GM21717 (cell line): ENCODE data around the gene ETV3.

Experiments used
- ATAC-seq: cut with Tn5 transposase; IDR thresholded peaks from one replicate; pipeline ENCODE4 v1.9.1; 2021; ENCODE audit warnings: mild to moderate bottlenecking, moderate library complexity; ENCODE audit not compliant: unreplicated experiment

The ETV3 gene

DNA sequence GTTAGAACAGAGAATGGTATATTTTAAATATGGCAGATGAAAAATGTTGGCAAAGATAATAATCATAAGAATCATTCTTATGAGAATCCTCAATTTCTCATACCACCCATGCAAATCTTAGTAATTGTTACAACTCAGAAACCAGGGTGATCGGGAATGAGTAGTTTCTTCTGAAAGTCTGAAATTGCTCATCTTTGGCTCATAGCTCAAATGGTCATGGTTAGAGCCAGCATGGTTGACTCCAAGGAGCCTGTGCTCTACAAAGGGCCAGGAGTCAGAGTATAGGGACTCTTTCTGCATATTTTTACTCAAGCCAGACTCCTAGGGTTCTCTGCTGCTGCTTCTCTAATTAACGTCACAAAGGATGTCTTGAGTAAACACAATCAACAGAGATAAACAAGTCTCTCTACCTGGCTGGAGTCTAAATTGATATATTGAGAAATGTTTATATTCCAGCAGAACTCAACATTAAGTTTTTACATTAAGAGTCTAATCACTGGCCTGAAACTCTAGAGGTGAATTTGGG, 1.9 kb upstream of the ETV3 start:
- no peak for ATAC-seq

DNA sequence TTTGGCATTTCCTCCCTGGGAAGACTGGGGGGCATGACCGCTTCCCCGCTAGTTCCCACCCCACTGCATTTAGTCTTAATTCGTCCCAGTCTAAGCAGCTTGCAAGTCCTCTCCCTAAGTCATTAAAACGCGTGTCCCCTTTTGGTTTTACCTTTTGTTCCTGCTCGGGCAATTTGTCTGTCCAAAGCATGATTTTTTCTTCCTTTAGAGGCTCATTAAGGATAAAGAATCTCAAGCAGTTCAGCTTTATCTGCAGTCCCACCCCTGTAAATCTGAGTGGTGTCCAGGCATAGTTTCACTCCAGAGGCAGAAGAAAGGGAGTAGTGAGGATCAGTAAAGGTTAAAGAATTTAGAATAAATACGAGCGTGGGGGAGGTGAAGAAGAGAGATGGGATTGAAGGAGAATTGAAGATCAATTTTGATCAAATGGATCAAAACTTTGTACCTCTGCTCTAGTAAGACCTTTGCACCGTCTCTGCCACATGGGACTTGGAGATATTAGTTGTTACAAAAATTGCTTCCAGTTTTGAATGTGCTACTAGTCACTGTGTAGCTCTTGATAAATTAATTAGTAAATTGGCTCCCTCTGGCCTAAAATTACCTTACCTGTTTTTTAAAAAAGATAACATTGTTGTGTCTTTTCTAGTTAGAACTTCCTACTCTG, 989 bp upstream of the ETV3 start:
- ATAC-seq, result no peak

DNA sequence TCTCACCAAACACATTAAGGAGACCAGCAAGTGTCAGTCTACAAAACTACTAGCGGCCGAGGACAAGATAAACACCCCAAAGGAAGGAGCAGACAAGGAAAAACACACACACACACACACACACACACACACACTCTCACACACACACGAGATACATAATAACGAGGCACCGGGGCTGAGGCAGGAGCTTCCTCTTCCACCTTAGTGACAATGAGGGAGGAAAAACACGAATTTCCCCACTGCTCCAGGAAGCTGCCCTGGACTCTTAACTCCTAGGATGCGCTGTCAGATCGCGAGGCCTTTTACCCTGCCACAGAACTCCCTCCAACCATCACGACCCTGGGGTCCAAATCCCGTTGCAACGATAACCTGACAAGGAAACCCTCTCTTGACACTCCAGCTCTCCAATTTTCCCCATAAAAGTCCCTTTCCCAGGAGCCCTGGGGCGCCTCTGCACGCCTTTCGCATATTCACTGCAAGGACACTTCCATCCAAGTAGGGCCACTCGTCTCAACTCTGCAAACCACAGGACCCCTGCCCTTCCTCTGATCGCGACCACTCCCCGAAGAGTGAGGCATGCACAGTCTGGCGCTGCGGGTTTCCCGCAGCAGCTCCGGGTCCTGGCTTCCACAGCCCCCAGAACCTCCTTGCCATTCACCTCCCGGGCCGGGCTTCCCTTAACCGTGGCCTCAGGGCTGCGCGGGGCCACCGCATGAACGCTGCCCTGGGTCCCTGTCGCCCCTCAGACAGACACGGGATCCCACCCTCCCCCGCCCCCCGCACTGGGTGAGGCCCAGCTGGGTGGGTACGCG, 581 bp downstream of the ETV3 start:
- peak; percentile 6 for ATAC-seq

DNA sequence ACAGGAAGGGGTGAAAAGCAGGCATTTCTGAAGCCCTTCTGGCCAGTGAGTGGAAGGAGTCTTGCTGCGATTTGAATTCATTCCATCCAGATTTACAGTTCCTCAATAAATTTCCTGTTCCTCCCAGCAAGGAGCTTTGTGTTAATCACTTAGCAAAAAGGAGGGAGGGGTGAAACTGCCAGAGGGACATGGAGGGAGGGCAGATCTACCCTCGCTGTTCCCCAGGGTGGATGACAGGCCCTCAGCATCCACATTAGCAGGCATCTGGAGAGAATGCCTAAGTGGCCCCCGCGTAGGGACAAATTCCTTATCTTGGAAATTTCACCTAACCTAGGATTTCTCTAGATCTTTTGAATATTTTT, 1.2 kb downstream of the ETV3 start:
- ATAC-seq, result no peak

DNA sequence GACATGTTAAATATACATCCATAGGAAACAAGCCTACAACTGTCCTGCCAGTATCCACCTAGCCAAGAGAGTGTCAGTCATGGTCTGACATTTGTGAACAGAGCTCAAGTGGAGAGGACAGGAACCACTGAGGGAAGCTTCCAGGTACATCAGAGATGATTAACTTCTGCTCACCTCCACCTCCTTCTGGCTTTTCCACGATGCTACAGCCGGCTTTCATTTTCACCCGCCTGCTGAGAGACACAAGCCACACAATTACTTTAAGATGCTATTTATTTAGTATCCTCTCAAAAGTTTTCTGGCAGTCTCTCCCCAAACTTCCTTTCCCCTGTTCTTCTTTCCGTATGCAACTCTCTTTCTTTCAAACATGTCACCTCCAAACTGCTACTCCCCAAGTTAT, 2.1 kb downstream of the ETV3 start:
- no peak for ATAC-seq

DNA sequence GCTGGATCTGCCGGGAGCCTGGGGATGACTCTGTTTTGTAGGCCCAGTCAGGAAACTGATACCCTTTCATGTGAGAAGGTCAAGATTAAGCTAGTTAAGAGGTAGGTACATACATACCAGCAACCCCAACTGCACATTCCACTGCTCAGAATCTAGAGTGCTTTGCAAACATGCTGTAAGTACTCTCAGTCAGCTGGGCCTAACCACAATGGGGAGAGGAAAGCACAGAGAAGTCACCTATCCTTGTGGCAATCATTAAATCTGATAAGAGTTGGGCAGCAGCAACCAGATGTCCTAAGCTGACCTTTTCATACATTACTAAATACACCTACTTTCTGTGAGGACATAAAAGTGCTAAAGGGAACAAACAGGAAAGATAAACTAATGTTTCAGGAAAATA, 2.5 kb downstream of the ETV3 start:
- ATAC-seq, result no peak

DNA sequence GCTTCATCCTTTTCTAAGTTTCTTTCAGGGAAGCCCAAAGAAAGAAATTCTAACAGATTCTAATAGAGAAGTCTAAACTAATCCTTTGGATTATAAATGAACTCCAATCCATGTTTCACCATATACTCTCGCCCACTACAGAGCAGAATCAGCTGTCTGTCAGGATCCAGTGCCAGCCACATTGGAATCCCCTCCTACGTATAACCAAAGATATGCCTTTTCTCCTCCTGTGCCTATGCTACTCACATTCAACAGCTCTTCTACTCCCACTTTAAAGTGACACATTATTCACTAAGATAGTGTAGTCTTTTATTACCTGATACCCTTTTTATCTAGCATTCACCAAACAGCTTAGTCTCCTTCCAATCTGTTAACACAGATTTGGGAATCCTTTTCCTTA, 3.1 kb downstream of the ETV3 start:
- no peak for ATAC-seq

DNA sequence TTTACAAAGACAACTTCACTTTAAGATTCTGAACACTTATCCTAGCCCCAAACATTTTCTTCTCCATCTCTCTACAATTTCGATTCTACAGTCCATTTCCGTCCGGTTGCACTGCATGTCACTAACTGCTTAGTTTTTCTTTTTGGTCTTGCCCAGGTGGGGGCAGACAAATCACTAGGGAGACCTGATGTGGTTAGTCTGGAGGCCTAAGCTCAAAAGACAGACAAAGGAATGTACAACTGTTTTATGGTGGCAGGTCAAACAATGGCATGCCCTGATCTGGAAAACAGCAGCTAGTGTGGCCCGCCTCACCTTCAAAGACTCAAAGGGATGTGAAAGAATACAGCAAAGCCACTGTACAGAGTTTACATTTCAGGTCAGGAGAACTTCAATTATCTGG, 3.8 kb downstream of the ETV3 start:
- no peak for ATAC-seq

DNA sequence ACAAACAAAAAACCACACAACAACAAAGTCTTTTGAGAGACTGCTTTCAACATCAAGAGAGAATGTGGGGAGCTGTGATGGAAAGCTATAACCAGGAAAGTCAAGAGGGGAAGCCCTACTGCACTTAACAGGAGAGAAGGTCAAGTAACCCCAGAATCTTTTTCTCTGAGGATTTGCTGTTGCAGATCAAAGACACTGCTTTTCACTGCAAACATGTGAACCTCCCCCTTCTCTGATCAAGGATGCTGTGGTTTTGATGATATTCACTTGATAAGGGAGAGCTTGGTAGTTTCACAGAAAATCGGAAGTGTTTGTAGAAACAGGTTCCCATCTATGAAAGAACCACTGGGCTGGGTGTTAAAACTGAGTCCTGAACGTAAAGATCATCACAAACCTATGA, 4.8 kb downstream of the ETV3 start:
- no peak for ATAC-seq

DNA sequence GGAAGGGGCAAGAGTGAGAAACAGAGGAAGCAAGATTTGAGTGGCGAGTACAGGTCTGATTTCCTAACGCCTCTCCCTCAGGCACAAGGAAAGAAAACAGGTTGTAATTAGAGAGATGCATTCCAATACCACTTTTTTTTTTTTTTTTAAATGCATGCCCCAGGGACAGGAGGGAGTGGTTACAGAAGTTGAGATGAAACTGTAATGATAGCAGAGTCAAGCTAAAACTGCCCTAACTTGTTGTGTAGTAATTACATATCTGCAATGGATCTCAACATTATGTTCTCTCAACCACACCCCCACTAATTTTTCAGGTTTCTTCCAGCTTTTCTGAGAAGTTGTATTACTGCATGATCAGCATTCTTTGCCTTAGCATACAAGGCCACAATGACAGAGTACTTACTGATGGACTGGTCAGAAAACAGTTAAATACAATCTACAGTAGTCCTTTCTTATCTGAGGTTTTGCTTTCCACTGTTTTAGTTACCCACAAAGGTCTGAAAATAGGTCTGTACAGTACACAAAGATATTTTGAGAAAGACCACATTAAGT, 5.5 kb downstream of the ETV3 start:
- no peak for ATAC-seq

DNA sequence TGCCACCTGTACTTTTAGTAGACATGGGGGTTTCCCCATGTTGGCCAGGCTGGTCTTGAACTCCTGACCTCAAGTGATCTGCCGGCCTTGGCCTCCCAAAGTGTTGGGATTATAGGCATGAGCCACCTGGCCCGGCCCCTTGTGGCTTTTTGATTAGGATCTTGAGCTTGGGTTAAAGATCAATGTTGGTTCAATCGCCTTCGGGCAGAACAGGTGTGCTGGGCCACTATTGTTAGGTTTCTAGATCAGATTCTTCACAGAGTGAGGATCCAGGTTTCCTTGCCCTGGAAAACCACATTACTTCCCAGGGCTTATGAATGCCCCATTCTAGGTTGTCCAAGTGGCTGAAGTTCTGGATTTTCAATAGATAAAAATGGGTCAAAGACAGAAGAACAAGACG, 6.1 kb downstream of the ETV3 start:
- ATAC-seq, result no peak

DNA sequence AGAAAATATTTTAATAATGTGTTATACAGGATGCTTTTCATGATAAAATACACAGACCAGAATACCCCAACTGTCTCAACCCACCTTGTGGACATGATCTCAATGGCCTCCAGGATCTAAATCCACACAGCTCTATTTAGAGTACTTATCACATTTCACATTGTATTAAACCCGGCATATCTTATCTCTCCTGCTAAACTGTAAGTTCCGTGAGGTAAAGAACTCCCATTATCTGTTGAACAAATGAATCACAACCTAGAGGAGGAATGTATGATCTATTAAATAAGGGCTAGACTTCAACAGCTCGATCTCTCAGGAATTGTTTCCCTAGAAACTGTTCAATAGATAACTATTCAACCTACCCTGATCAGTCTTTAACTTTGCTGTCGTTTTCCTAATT, 6.9 kb downstream of the ETV3 start:
- ATAC-seq, result no peak

DNA sequence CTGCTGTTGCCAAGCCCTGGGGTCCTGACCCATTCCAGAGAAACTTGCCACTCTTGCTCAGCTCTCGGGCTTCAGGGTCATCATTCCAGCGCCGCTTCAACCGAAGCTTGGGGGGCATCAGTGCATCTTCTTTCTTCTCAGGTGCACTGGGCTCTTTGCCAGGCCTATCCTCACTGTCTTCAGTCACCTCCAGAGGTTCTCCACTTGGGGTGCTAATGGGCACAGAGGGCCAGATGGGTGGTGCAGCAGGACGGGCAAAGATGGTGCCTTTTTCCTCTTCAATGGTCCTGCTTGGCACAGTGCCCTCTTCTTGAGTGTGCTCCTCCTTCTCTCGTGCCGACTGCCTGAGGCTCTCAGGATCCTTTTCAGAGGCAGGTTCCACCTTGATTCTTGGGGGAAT, 13.3 kb downstream of the ETV3 start:
- no peak for ATAC-seq

DNA sequence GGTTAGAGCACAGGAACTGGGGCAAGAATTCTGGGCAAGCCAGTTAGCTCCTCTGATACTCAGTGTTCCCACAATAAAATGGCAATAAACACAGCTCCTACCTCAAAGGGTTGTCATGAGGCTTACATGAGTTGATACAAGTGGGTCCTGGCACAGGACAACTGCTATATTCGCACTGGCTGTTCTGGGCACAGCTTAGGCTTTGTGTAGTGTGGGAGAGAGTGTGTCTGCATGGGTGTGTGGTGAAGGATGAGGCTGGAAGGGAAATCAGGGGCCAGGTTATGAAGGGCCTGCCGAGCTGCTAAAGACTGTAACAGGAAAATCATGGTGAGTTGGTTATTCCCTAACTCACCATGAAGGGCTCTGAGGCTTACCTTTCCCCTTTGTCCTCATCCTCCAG, 18.7 kb downstream of the ETV3 start:
- no peak for ATAC-seq

DNA sequence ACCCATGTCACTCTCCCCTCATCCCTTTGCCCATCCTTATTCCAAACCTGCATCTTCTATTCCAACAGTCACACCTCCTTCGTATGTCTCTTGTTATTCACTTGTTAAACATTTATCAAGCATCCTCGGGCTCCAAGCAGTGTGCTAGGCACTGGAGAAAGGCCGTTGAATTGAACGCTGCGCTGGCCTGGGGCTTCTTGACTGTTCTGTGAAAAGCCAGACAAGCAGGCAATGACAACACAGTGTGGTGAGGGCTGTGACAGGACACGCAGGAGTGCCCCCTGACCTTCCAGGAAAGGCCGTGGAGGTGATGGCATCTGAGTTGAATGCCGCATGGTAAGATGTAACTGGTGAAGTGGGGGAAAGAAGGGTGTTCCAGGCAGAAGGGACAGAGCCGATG, 19.2 kb downstream of the ETV3 start:
- no peak for ATAC-seq

DNA sequence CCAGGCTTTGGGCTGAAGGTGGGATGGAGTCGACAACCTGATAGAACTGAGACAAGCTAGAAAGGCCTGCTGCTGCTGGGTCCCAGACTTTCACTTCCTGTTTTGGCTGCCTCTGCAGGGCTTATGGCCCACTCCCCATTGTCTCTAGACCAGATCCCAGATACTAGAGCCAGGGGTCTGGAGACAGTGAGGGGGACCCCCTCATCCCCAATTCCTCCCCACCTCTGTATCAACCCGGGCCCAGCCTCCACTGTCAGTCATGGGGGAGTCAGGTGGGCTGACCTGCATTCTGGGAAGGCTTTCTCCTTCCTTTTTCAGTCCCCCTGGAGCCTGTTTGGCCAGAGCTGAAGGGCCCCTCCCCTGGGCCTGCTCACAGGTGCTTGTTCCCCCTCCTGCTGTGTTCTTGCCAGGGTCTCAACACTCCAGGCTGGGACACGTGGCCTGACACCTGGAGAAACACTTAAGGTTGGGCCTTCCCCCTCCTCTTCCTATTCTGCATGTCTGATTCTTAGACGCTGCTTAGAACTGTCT, 20.6 kb downstream of the ETV3 start:
- no peak for ATAC-seq

DNA sequence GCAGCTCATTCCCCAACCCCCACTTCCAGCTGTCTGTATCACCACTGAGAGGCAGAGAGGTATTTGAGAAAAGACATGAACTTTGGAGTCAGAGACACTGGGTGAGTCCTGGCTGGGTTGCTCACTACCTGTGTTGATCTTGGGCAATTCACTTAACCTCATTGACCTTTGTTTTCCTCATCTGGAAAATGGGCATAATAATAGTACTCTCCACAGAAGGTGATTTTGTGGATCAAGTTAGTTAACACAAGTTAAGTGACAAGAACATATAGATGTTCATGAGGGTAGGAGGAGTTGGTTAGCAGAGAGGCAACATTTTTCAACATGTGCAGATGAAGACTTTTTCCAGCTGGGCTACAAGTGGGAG, 21.5 kb downstream of the ETV3 start:
- no peak for ATAC-seq

DNA sequence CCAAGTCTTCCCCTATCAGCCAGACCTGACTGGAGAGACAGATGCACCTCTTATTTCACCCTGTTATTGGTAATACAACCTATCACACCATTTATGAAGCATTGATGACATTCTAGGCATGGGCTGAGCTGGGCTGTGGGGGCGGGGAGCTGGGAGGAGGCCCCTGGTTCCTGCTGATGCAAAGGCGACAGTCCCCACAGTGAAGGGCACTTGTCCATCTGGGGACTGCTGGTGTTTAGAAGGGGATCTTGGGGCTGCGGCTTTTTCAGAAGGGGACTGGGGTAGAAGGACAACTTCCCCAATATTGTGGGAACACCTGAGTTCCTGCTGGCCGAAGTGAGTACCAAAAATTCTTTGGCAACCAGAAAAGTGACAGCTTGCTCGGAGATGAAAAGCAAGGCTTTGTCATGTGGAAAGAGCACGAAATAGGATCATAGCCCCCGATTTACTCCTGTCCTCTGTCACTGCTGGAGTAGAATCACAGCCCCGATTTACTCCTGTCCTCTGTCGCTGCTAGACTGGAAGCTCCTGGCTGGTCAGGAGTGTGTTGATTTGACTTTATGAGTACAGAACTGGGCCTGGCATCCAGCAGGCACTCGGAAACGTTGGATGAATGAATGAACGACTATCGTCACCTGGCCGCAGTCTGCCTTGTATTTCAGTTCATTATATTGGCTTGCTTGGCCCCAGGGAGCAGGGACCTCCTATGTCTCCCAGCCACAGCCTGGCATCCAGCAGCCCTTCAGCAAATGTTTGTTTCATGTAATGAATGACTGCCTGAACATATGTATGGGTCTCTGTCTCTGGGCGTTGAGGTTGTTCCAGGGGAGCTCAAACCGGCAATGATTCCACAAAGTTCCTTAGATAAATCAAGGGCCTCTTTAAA, 22.1 kb downstream of the ETV3 start:
- ATAC-seq, result no peak

DNA sequence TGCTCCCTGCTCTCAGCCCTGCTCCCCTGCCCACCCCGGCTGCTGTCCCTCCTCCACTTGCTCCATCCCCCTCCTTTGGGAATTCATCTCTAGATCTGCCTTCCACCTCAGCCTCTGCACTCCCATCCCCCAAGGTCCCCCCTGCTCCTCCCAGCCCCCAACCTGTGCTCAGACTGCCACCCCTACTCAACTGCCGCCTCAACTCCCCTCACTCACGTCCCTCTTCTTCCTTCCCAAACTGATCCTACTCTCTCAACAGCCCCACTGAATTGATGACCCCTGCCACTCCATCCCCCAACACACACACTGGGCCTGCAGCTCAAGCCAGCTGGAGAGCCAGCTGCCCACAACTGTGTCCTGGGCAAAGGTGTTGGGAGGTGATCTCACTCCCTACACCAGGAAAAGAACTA, 22.8 kb downstream of the ETV3 start:
- ATAC-seq, result no peak

DNA sequence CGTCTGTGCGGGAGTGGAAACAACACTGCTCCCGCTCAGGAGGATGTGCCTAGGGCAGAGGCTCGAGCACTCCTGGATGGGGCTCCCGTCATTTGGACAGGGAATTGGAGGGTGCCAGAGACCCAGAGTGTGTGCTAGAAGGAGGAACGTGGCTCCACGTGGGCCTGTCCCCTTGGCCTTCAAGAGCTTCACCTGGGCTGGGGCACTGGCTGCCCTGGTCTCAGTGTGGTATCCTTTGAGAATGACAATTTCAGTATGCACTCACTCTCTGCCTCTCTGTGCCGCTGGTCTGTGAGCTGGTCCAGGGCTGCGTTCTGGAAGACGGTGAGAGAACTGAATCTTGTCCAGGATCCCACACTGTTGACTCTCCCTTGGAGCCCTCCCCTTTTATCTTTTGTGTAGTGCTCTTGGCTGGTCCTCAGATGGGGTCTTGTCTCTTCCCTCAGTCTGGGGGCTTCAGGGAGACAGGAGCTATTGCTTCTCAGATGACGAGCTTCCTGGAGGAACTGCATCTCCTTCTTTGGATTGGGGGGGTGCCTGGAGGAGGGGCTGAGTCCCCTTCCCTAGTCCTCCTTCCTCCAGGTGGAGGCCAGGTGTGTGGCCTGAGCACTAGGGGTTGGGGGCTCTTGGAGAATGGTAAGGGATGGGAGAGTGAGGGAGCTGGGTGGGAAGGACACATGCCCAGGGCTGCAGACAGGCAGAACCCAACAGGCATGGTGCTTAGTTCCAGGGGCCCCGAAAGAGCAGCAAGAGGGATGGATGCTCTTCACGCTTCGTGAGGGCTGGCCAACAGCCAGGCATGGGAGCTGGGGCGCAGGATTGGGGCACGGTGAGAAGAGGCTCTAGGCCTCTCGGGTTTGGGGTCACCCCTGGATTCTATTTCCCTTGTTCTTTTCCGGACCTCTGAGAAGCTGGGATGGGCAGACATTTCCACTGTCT, 23.7 kb downstream of the ETV3 start:
- no peak for ATAC-seq
